Suppressor macrophage treated with lipopolysaccharide for 1 hour (primary cell): Measurements from ENCODE around the gene RIC8A.

Experiments
- DNase-seq, 3 donors: peaks; one replicate each; pipeline ENCODE4 v3.0.0-alpha.2; 2020 to 2022

RIC8A gene

DNA sequence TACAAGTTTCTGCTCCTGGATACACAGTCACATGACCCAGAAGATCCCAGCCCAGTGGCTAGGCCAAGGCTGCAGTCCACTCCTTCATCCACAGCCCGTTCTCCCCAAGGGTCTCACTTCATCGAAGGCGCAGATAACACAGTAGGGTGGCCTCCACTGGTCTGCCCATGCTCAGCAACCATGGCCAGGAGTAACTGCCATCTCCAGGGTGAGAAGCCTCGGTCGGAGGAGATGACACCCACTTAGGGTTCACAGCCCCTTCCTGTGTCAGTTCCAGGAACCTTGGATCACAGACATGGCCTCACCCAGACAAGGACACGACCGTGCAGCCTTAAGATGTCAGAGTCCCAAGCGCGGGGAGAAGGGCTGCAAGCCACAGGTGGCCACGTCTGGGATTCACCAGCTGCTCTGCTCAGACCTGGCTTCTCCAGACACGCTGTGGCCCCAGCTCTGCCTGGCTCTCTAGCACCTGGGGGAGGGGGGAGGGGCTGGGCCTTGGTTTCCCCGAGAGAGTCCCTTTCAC is 2.9 kb upstream of the RIC8A start:
- DNase-seq = no peak

DNA sequence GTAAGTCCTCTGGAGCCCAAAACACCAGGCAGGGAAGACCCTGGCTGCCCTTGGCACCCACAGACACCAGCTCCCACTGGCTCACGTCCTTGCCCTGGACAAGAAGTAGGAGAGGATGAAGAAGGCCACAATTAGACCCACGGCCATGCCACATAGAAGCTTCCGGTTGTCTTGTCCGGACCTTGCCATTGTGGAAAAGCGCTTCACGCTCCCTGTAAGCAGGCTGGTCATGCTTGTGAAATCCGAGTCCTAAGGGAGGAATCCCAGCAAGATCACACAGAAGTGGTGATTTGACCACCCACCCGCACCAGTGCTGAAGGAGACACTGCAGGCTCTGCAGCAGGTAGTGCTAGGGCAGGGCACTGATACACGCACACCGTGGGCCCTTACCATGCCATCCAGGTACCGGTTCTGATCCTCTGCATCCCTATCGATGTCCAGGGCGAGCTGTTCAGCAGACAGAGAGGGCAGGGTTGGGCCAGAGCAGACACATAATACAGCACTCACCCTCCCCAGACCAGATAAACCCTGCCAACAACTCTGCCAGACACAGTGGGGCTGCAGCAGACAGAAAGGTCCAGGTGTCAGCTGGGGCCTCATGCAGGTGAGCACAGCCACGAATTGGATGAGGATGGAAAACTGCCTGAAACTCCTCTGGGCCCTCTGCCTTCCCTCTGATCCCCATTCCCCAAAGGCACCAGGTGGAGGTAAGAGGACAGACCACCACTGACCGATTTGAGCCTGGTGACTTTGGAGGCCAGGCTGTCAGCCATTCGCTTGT is 2.1 kb upstream of the RIC8A start:
- DNase-seq = no peak

DNA sequence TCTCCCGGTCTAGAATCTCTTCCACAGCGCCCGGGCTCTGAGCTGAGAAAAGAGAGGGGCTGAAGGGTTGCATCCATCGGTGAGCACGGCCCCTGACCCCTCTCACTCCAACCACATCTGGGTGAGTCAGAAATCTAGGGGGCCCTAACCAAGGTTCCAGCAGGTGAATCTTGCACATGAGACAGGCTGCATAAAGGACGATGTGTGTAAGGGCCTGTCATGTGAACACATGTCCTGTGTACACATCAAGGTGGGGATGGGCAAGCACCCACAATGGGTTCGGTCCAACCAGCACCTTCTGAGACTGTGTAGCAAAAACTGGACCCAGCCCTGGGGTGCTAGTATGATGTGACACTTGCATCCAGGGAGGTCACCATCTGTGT is 1.5 kb upstream of the RIC8A start:
- no peak for DNase-seq

DNA sequence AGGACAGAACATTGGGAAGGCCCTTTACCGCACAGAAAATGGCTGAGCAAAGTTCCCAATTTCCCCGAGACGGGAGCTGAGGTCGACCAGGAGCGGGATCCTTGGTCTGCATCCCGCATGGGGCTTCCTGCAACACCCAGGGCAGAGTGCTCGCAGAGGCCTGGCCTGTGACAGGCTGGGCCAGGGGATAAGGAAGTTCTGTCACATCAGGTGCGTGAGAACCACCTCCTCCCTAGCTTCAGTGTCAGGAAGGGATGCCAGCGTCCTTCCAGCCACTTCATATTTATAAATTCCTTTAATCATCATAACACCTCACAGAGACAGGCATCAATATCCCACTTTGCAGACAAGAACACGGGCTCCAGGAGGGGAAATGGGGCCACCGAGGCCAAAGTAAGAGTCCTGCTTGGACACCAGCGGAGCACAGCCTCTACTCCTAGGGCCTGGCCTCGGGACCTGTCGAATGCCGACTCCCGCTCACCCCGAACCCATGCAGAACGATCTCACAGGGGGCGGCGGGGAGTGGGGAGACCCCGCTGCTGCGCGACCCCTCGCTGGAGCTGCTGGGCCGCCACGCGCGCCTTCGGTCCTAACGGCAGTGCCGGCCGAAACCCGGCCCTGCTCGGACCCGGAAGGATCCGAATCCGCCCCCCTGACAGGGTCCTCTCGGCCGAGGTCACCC is 841 bp upstream of the RIC8A start:
- peak; percentile 27 to 44 (median 32) for DNase-seq

DNA sequence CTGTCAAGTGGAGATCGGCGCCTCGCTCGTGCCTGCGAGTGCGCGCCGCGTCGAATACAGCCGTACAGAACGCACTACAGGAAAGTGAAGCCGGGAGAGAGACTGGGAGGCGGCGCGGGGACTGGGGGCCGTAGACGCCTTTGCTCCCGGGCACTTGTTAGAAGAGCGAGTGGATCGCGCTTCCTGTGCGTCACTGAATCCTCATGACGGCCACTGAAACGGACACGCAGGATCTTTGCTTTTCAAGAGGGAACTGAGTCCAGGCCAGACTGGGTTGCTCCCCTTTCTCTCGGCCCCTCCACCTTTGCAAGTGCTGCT is 314 bp downstream of the RIC8A start:
- peak; percentile 69 to 77 (median 74) for DNase-seq

DNA sequence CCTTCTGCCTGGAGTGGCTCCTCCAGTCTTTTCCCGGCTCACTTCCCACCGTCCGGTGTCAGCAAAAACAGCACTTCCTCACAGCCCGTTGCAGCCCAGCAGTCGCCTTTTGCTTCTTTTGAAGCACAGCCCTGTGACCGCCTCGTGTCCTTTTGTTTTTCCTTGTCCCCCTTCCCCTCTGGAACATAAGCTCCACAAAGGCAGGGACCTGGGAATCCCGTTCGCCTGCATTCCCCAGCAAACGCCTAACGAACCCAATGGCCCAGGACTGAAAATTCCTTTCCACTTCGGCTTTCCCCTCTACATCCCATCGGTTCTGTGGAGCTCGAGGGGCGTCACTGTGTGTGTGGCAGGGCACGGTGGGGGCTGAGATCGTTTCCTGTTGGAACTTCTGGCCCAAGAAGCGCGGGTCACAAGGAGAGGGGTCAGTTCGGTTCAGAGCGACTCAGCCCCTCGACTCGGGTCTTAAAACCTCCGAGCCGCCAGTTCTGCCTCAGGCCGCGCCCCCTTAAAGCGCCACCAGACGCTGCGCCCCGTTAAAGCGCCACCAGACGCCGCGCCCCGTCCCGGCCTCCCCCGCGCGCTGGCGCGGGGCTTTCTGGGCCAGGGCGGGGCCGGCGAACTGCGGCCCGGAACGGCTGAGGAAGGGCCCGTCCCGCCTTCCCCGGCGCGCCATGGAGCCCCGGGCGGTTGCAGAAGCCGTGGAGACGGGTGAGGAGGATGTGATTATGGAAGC is 841 bp downstream of the RIC8A start:
- DNase-seq = peak; percentile 88 to 97 (median 93)

- peak in 1 of 3 donors; percentile 19 for DNase-seq
Measured at GRCh38 chr11:208917-209260, 1.4 kb downstream of the RIC8A start.

GRCh38 chr11:209275-210121 is 2.0 kb downstream of the RIC8A start:
- peak in 2 of 3 donors; percentile 9 to 67 for DNase-seq

GRCh38 chr11:210122-210802 is 2.8 kb downstream of the RIC8A start:
- DNase-seq = no peak

- no peak for DNase-seq
Measured at GRCh38 chr11:210803-211180, 3.3 kb downstream of the RIC8A start.

- no peak for DNase-seq
Measured at GRCh38 chr11:211295-211694, 3.8 kb downstream of the RIC8A start.

- DNase-seq = no peak
Measured at GRCh38 chr11:211741-212140, 4.2 kb downstream of the RIC8A start.

DNA sequence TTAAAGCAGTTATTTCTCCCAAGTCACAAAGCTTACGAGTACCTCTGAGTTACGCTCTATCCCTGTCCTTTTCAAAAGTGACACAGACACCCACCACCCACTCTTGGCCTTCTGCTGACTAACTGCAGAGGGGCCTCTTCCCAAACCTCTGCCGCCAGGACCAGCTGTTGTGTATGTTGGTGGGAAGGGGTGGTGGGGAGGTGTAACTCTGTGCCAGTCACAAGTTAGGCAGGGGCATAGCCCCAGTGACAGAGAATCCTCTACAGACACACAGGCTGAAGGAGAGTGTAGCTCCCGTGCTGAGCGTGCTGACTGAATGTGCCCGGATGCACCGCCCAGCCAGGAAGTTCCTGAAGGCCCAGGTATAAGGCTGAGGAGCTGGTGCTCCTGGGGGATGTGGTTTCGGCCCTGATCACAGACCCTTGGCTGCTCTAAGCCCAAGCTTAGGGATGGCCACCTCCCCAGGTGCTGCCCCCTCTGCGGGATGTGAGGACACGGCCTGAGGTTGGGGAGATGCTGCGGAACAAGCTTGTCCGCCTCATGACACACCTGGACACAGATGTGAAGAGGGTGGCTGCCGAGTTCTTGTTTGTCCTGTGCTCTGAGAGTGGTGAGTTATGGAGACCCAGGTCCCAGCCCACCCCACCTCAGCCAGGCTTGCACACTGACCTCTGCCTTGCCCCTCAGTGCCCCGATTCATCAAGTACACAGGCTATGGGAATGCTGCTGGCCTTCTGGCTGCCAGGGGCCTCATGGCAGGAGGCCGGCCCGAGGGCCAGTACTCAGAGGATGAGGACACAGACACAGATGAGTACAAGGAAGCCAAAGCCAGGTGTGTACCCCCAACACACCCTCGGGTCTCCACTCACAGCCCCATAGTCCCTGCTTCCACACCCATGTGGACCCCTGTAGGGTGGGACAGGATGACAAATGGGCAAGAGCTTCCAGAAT is 4.9 kb downstream of the RIC8A start:
- no peak for DNase-seq

GRCh38 chr11:213111-213510 is 5.6 kb downstream of the RIC8A start:
- DNase-seq = no peak

- DNase-seq = no peak
Measured at GRCh38 chr11:214083-214482, 6.6 kb downstream of the RIC8A start.

DNA sequence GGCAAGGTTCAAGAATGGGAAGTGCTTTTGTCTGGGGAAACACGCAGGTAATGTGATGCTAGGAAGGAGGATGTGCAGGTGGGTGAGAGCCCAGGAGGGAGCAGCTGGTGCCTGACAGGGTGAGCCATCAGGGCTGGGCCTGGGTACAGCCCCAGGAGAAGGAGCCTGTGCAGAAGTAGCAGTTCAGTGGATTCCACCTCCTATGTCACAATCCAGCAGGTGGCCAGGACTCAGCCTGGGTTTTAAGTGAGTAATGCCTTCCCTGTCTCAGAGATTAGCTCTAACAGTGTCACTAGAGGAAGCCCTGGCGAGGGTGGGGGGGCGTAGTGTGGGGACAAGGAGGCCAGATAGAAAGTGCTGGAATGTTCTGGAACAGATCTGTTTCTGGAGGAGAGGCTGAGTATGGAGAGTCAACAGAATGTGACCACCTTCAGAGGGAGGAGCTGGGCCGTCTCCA is 8.1 kb downstream of the RIC8A start:
- DNase-seq = no peak

- DNase-seq = no peak
Measured at GRCh38 chr11:216081-216974, 8.8 kb downstream of the RIC8A start.

DNA sequence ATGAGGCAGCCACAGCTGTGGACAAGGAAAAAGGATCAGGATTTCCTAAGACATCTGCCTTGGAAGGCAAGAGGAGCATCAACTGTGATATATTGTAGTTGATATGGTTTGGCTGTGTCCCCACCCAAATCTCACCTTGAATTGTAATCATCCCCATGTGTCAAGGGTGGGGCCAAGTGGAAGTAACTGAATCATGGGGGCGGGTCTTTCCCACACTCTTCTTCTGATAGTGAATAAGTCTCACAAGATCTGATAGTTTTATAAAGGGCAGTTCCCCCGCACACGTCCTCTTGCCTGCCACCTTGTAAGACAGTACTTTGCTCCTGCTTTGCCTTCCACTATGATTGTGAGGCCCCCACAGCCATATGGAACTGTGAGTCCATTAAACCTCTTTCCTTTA is 10.2 kb downstream of the RIC8A start:
- DNase-seq = peak in 1 of 3 donors; percentile 18

GRCh38 chr11:218815-219593 is 11.5 kb downstream of the RIC8A start:
- no peak for DNase-seq
